Activated CD4-positive, alpha-beta memory T cell treated with anti-CD3 and anti-CD28 coated beads for 36 hours (primary cell): ENCODE data around the gene CAAP1. TPM values are rescaled to one million over a fixed set of nuclear protein-coding genes. Genes with fewer than 3 reads are reported as not detected.
"Not testable (repeated sequence)": the region's sequence is repeated elsewhere in the genome, so short reads cannot be mapped to it uniquely, and the experiment has no call there.

Experiments used
- CTCF ChIA-PET: fragments of 350-600 bp; sonication (Branson Sonifier 250); formaldehyde crosslinking; loops from one replicate; lab custom pipeline; 2021; ENCODE audit warnings: antibody characterized with exemption, inconsistent platforms; lab: Charles Lee
- POLR2A ChIA-PET: fragments of 350-600 bp; sonication (Branson Sonifier 250); formaldehyde crosslinking; loops from one replicate; lab custom pipeline; 2021; ENCODE audit warnings: antibody characterized with exemption; lab: Charles Lee
- DNase-seq: peaks from one replicate; pipeline ENCODE4 v3.0.0-alpha.2; 2020
- H3K27ac Mint-ChIP-seq: one replicate; pipeline ENCODE4 v1.8.0; 2021; ENCODE audit warnings: mixed read lengths
- H3K27me3 Mint-ChIP-seq: one replicate; pipeline ENCODE4 v1.8.0; 2021; ENCODE audit warnings: mixed read lengths
- H3K36me3 Mint-ChIP-seq: one replicate; pipeline ENCODE4 v1.8.0; 2021; ENCODE audit warnings: mixed read lengths
- H3K4me1 Mint-ChIP-seq: one replicate; pipeline ENCODE4 v1.8.0; 2021; ENCODE audit warnings: low read depth, mixed read lengths
- H3K4me3 Mint-ChIP-seq: one replicate; pipeline ENCODE4 v1.8.0; 2021; ENCODE audit warnings: mild to moderate bottlenecking, mixed read lengths
- H3K9me3 Mint-ChIP-seq: one replicate; pipeline ENCODE4 v1.8.0; 2021; ENCODE audit warnings: mixed read lengths
- intact Hi-C: fragments of 100-400 bp; cut with micrococcal nuclease; formaldehyde crosslinking; loops from one replicate; pipeline ENCODE4 v1.15.1; 2023
- total RNA-seq, 2 experiments: library from RNA; stranded (reverse); gene quantifications; one replicate each; pipeline ENCODE4 v1.2.3, GENCODE V29; 2021

CAAP1 gene
- total RNA-seq, 2 experiments from 2014 or later, result 18.2 to 18.8 TPM

DNA sequence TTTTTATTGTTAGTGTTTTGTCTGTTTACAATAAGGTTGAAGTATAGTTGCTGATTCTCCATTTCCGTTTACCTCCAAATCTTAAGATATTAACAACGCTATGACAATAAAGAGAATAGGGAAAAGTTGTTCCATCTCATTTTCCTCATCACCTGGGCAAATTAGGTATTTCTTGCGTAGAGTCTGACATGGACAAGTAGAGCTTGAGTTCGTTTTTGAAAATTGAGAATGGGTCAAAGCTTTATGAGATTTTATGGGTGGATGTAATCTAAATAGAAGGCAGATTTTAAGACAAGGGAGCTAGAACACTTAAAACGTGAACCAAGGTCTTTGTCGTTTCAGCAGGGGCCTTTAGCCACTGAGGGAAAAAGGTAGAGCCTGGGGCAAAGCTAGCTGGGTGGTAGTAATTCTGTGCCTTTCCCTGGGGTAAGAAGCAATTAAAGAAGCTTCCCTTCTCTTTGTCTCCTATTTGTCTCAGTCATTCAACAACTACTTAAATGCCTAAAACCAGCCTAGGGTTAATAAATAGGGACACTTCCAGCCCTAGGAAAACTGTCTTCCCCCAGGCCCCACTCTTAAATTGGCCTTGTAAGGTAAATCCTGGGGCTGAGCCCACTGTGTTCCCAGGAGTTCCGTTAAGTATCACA lies 551 bp upstream of the CAAP1 start:
- ChIA-PET CTCF (interaction anchor here (2.1 kb wide), 1 partner anchor 55 kb away, joined by 5 read pairs; no protein-coding TSS in a partner anchor), POLR2A (interaction anchor here (2.2 to 2.7 kb wide), 2 partner anchors 54 to 62 kb away, joined by 13 to 25 read pairs; partner anchors contain the start of genes IFT74 and PLAA)
- no peak for DNase-seq
- no peaks in the 10 kb centered on the region for H3K27me3 Mint-ChIP-seq
- H3K9me3 Mint-ChIP-seq, result peaks cover 5% of the 10 kb centered on the region
- peaks cover 7% of the 10 kb centered on the region for H3K36me3 Mint-ChIP-seq
- peak overlapping the region; percentile 99 for H3K27ac Mint-ChIP-seq
- H3K4me1 Mint-ChIP-seq, result peaks cover 25% of the 10 kb centered on the region
- H3K4me3 Mint-ChIP-seq, result peak overlapping the region; percentile 96
- intact Hi-C loops, result no loop called here

DNA sequence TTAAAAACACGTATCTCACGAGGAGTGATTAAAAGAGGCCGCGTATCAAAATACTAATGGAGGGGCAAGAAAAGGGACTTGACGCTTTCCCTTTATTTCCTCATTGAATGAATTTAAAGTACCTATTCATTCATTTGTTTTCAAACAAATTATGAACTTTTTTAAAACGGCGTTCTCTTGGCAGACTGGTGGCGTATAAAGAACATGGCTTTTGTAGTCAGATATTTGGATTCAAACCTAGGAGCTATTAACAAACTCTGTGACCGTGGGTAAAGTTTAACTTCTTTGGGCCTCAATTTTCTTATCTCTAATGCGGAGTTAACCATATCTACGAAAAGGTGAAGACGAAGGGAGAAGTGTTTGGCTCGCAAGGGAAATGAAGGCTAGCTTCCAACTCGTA lies 876 bp downstream of the CAAP1 start:
- Mint-ChIP-seq H3K9me3 (peaks cover 5% of the 10 kb centered on the region), H3K36me3 (peaks cover 10% of the 10 kb centered on the region), H3K4me1 (peaks cover 28% of the 10 kb centered on the region), H3K27me3 (no peaks in the 10 kb centered on the region), H3K27ac (peak overlapping the region; percentile 99), H3K4me3 (peak overlapping the region; percentile 96)
- ChIA-PET CTCF (interaction anchor here (0.8 to 2.1 kb wide), 6 partner anchors 8 to 106 kb away, joined by 3 to 5 read pairs (median 4); no protein-coding TSS in a partner anchor), POLR2A (interaction anchor here (2.2 to 2.7 kb wide), 2 partner anchors 56 to 64 kb away, joined by 13 to 25 read pairs; partner anchors contain the start of genes IFT74 and PLAA)
- intact Hi-C loops, result loop anchor here (1.0 kb wide), 3 partner anchors 56 to 682 kb away; partner anchors contain the start of genes C9orf72, IFT74 and PLAA
- DNase-seq, result no peak

DNA sequence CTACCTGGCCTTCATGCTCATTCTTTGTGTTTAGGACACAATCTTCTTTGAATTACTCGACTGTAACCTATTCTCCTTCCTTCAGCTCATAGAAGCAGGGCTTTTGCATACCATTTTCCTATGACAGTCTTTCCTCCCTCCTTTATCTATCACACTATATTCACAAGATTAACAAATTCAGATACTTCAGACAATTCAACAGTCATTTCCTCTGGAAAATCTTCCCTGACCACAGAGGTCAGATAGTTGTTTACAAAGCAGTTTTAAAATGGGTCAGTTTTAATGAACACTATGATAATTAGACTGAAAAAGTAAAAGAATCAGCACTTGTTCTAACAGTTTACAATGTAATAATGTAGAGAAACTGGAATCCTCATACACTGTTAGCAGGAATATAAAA lies 4.3 kb downstream of the CAAP1 start:
- Mint-ChIP-seq H3K4me3 (no peak overlapping the region), H3K9me3 (peaks cover under 1% of the 10 kb centered on the region), H3K4me1 (peaks cover 28% of the 10 kb centered on the region), H3K27me3 (no peaks in the 10 kb centered on the region), H3K36me3 (peaks cover 19% of the 10 kb centered on the region), H3K27ac (no peak overlapping the region)
- no peak for DNase-seq
- intact Hi-C loops, result no loop called here
- ChIA-PET CTCF (no interaction called here), POLR2A (no interaction called here)

DNA sequence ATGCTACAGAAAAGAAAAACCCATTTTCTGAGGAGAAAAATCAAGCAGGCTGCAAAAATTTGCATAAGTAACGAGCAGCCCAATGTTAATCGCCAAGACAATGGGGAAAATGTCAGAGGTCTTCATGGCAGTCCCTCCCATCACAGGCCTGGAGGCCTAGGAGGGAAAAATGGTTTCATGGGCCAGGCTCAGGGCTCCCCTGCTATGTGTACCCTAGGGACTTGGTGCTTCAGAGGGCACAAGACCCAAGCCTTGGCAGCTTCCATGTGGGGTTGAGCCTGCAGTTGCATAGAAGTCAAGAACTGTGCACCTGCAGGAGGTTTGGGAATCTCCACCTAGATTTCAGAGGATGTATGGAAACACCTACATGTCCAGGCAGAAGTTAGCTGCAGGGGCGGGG lies 10.4 kb downstream of the CAAP1 start:
- DNase-seq, result no peak
- no peak overlapping the region for H3K27ac Mint-ChIP-seq
- intact Hi-C loops, result no loop called here
- ChIA-PET CTCF (no interaction called here), POLR2A (no interaction called here)
- no peaks in the 10 kb centered on the region for H3K27me3 Mint-ChIP-seq
- H3K4me3 Mint-ChIP-seq, result no peak overlapping the region
- peaks cover 25% of the 10 kb centered on the region for H3K9me3 Mint-ChIP-seq
- peaks cover 64% of the 10 kb centered on the region for H3K36me3 Mint-ChIP-seq
- H3K4me1 Mint-ChIP-seq, result no peaks in the 10 kb centered on the region

DNA sequence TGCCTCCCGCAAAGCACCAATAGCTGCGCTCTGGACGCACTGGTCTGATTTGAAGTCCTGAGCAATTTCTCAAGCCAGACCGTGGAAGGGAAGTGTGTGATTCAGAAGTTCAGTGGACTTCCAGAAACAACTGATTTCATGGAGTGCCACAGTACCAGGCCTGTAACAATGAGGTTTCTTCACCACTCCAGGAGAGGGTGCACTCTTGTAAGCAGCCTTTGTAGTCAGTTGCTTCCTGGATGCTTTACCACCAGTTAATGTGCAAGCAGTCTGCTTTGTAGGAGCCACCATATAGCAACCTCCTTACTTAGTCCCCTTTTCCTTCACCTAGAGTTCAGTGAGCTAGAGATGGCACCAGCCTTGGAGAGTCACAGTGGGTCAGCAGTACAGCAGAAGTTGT lies 12.3 kb downstream of the CAAP1 start:
- DNase-seq, result no peak
- intact Hi-C loops, result no loop called here
- POLR2A ChIA-PET, result no interaction called here
- H3K9me3 Mint-ChIP-seq, result peaks cover 25% of the 10 kb centered on the region
- H3K4me1 Mint-ChIP-seq, result no peaks in the 10 kb centered on the region
- H3K27me3 Mint-ChIP-seq, result no peaks in the 10 kb centered on the region
- no peak overlapping the region for H3K27ac Mint-ChIP-seq
- no peak overlapping the region for H3K4me3 Mint-ChIP-seq
- H3K36me3 Mint-ChIP-seq, result peaks cover 63% of the 10 kb centered on the region
- CTCF ChIA-PET, result no interaction called here

DNA sequence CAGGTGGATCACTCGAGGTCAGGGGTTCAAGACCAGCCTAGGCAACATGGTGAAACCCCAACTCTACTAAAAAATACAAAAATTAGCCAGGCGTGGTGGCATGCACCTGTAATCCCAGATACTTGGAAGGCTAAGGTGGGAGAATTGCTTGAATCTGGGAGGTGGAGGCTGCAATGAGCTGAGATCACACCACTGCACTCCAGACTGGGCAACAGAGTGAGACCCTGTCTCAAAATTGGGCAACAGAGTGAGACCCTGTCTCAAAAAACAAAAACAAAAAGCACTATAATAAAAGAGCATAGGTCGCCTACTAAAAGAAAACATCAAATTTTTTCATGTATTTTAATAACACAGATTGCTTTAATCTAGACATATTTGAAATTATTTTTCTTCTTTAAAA lies 17.4 kb downstream of the CAAP1 start:
- H3K27ac Mint-ChIP-seq, POLR2A ChIA-PET, H3K4me3 Mint-ChIP-seq, H3K27me3 Mint-ChIP-seq, DNase-seq, H3K4me1 Mint-ChIP-seq, CTCF ChIA-PET: not testable (repeated sequence)
- Mint-ChIP-seq H3K36me3 (peaks cover 33% of the 10 kb centered on the region), H3K9me3 (peaks cover 12% of the 10 kb centered on the region)
- intact Hi-C loops, result loop anchor here (5.0 kb wide), 1 partner anchor 102 kb away; no protein-coding TSS in a partner anchor

DNA sequence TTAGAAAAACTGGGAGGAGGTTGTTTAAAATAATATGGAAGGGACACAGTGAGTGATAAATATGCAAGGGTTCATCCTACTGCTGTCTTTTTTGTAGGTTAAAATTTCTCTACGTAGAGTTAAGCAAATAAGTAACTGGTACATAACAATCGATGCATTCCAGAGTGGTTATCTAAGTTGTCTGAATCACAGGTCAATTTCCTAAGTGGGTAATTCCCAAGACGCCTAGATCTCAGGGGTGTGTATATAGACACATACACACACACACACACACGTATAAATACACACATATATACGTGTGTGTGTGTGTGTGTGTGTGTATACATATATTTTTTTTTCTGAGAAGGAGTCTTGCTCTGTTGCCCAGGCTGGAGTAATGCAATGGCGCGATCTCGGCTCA lies 22.3 kb downstream of the CAAP1 start:
- H3K9me3 Mint-ChIP-seq, result no peaks in the 10 kb centered on the region
- no peak overlapping the region for H3K4me3 Mint-ChIP-seq
- H3K27me3 Mint-ChIP-seq, result no peaks in the 10 kb centered on the region
- CTCF ChIA-PET, result no interaction called here
- H3K36me3 Mint-ChIP-seq, result peaks cover 11% of the 10 kb centered on the region
- DNase-seq, result no peak
- no peaks in the 10 kb centered on the region for H3K4me1 Mint-ChIP-seq
- no peak overlapping the region for H3K27ac Mint-ChIP-seq
- intact Hi-C loops, result no loop called here
- POLR2A ChIA-PET, result no interaction called here

DNA sequence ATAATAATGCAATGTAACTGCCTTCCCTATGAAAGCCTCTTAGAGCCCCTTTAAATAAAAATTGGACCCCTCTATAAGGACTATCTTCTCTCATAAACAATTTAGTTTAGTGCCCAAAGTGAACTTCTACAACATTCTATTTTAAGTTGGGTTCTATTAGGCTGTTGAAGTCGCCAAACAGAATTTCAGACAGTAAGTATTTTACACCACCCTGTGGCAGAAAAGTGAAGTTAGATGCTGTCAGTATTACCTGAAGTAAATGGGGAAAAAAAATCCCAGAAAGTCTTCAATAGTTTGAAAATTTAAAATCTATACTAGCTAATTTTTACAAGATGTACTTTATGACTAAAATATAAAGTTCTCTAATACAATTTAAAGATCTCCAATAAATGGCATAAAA lies 29.5 kb downstream of the CAAP1 start:
- peaks cover 12% of the 10 kb centered on the region for H3K36me3 Mint-ChIP-seq
- no peak overlapping the region for H3K27ac Mint-ChIP-seq
- no peaks in the 10 kb centered on the region for H3K27me3 Mint-ChIP-seq
- no peaks in the 10 kb centered on the region for H3K9me3 Mint-ChIP-seq
- POLR2A ChIA-PET, result no interaction called here
- no peak for DNase-seq
- CTCF ChIA-PET, result no interaction called here
- no peak overlapping the region for H3K4me3 Mint-ChIP-seq
- no peaks in the 10 kb centered on the region for H3K4me1 Mint-ChIP-seq
- intact Hi-C loops, result no loop called here

DNA sequence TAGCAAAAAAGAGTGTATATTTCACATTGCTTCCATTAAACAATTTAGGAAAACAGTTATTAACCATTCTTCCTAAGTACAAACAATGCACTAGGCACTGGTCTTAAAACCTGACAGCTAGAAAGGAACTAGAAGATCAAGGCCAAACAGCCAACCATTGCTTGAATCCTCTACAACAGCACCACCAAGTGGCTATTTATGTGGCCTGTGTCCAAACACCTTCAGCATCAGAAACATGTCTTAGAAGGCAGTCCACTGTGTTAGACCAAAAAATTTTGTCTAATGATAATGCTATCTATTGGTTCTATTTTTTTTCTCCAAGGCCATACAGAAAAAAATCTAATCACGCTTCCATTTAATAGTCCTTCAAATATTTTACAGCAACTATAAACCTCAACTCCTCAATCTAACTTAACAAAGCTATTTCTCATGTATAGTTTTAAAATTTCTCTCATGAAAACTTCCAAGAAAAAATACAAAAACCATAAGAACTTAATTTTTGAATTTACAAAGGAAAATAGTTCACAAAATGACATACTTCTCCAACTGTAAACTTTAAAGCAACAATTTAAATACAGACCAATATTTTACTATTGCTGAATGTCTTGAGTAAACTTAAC lies 36.1 kb downstream of the CAAP1 start:
- H3K4me1 Mint-ChIP-seq, result no peaks in the 10 kb centered on the region
- H3K27me3 Mint-ChIP-seq, result no peaks in the 10 kb centered on the region
- intact Hi-C loops, result loop anchor here (1.0 kb wide), 1 partner anchor 112 kb away; no protein-coding TSS in a partner anchor
- H3K27ac Mint-ChIP-seq, result no peak overlapping the region
- no peak overlapping the region for H3K4me3 Mint-ChIP-seq
- DNase-seq, result peak; percentile 24
- no peaks in the 10 kb centered on the region for H3K9me3 Mint-ChIP-seq
- POLR2A ChIA-PET, result no interaction called here
- peaks cover 29% of the 10 kb centered on the region for H3K36me3 Mint-ChIP-seq
- CTCF ChIA-PET, result interaction anchor here (0.6 kb wide), 1 partner anchor 592 kb away, joined by 3 read pairs; no protein-coding TSS in a partner anchor

DNA sequence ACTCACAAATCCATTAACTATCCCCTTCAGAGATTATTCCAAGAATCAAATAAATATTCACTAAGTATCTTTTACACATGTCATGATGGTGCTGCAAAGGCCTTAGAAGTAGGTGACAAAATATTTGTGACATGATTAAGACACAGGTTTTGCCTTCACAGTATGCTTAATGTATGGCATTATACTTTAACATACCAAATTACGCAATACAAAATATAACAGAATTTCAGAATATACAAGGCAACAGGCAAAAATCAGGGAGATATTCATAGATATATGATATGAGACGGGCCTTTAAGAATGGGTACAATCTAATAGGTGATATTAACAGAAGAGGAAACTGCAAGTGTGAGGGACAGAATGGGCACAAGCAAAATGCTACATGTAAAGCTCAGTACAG lies 41.6 kb downstream of the CAAP1 start:
- peaks cover 14% of the 10 kb centered on the region for H3K36me3 Mint-ChIP-seq
- POLR2A ChIA-PET, result no interaction called here
- CTCF ChIA-PET, result no interaction called here
- H3K27me3 Mint-ChIP-seq, result no peaks in the 10 kb centered on the region
- intact Hi-C loops, result no loop called here
- H3K4me3 Mint-ChIP-seq, result no peak overlapping the region
- no peaks in the 10 kb centered on the region for H3K9me3 Mint-ChIP-seq
- H3K27ac Mint-ChIP-seq, result no peak overlapping the region
- H3K4me1 Mint-ChIP-seq, result no peaks in the 10 kb centered on the region
- no peak for DNase-seq

DNA sequence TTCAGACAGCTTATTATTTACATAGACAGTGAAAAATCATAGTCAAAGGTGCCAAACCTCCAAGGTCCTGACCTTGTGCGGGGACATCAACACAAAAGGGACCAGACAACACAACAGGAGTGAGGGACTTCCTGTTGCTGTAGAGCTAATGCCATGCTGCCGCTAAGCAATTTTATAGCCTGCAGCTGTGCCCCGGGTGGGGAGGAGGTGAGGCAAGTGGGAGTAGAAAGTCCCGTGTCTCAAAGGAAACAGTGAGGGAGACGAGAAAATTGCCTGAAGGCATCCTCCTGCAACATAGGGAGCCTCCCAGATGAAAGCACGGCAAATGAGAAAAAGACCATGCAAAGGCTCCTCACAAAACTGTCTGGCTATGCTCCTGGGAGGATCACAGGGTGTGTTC lies 58.8 kb downstream of the CAAP1 start:
- H3K9me3 Mint-ChIP-seq, result peaks cover 14% of the 10 kb centered on the region

DNA sequence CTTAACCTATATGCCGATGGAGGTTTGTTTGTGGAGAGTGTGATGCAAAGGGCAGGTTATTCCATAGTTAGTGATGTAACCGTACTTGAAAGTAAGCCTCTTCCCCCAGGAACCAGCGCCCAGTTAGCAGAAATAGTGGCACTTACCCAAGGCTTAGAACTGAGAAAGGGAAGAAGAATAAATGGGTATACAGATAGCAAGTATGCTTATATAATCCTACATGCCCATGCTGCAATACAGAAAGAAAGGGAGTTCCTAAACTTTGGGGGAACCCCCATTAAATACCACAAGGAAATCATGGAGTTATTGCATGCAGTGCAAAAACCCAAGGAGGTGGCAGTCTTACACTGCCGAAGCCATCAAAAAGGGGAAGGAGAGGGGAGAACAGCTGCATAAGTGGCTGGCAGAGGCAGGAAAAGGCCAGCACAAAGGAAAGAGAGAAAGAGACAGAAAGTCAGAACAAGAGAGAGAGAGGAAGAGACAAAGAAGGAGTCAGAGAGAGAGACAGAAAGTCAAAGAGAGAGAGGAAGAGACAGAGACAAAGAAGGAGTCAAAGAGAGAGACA lies 64.1 kb downstream of the CAAP1 start:
- H3K36me3 Mint-ChIP-seq, intact Hi-C loops, H3K4me1 Mint-ChIP-seq, H3K9me3 Mint-ChIP-seq, POLR2A ChIA-PET, CTCF ChIA-PET, H3K27ac Mint-ChIP-seq, H3K4me3 Mint-ChIP-seq, H3K27me3 Mint-ChIP-seq, DNase-seq: not testable (repeated sequence)

More for the DNA sequence above, 58.8 kb downstream of the CAAP1 start:
- peaks cover 10% of the 10 kb centered on the region for H3K36me3 Mint-ChIP-seq
- intact Hi-C loops, result no loop called here
- POLR2A ChIA-PET, result no interaction called here
- no peaks in the 10 kb centered on the region for H3K4me1 Mint-ChIP-seq
- H3K27ac Mint-ChIP-seq, result no peak overlapping the region
- no peak overlapping the region for H3K4me3 Mint-ChIP-seq
- no peak for DNase-seq
- H3K27me3 Mint-ChIP-seq, result no peaks in the 10 kb centered on the region
- CTCF ChIA-PET, result no interaction called here
